Vagina (tissue), 2 donors: ENCODE measurements around the gene RABGAP1L.

ENCODE experiments used
- CTCF ChIP-seq, 3 experiments: fragments of 450-650 bp in 2 of 3; fragments of 200-600 bp in 1 of 3; sonication (generic) in 1 of 3; IDR thresholded peaks; one replicate each; pipeline ENCODE4 v1.5.1; 2017 to 2019; ENCODE audit warnings: antibody characterized with exemption in 3 of 3, mild to moderate bottlenecking in 2 of 3, moderate library complexity in 2 of 3
- POLR2A ChIP-seq, 2 donors: fragments of 450-650 bp; IDR thresholded peaks; one replicate each; pipeline ENCODE4 v1.6.1; 2017; ENCODE audit warnings: antibody characterized with exemption in 2 of 2, mild to moderate bottlenecking in 2 of 2, moderate library complexity in 2 of 2
- POLR2AphosphoS5 ChIP-seq, 2 donors: sonication (generic); formaldehyde crosslinking; IDR thresholded peaks; one replicate each; pipeline ENCODE4 v1.9.0; 2017; ENCODE audit warnings: antibody characterized with exemption in 2 of 2, mild to moderate bottlenecking in 2 of 2, low read depth in 1 of 2; ENCODE audit not compliant: insufficient read depth in 1 of 2

- no peak for TF ChIP-seq CTCF (IDR thresholded peaks at IDR 0.05)
- TF ChIP-seq POLR2A (IDR thresholded peaks at IDR 0.05) = no peak
- TF ChIP-seq POLR2AphosphoS5 (IDR thresholded peaks at IDR 0.05; ENCODE audit: insufficient read depth in 1 of 2, low read depth in 1 of 2) = no peak
Observed at GRCh38 chr1:174135211-174135610, 24.1 kb upstream of the RABGAP1L start.
